HEK293 (cell line): ENCODE data around the gene OBP2B.

Source experiments
- CTCF ChIA-PET: fragments of 350-600 bp; formaldehyde crosslinking; extraction: SDS; loops from one replicate; lab custom pipeline; 2021; ENCODE audit warnings: antibody characterized with exemption; lab: Yijun Ruan, JAX
- POLR2A ChIA-PET: fragments of 300-600 bp; formaldehyde crosslinking; extraction: SDS; loops from one replicate; lab custom pipeline; 2020; ENCODE audit warnings: antibody characterized with exemption, inconsistent platforms; lab: Yijun Ruan, JAX
- H3K27ac ChIP-seq: fragments of 200-500 bp; sonication (Bioruptor generic); 2 replicates; pipeline ENCODE4 v1.5.1; 2014; ENCODE audit warnings: low read depth, low read length, control low read depth, inconsistent platforms; ENCODE audit errors: extremely low read depth
- H3K36me3 ChIP-seq, 2 experiments: fragments of 200-500 bp in 1 of 2; sonication (Bioruptor generic) in 1 of 2; 1 replicate in 1 of 2; 2 replicates in 1 of 2; pipeline ENCODE4 v1.5.1; 2014 to 2017; ENCODE audit warnings: inconsistent platforms in 2 of 2, low read length in 2 of 2; ENCODE audit not compliant: control insufficient read depth in 2 of 2, insufficient read depth in 1 of 2
- H3K4me1 ChIP-seq: fragments of 200-500 bp; sonication (Bioruptor generic); 2 replicates; pipeline ENCODE4 v1.5.1; 2014; ENCODE audit warnings: mild to moderate bottlenecking, low read length, inconsistent platforms; ENCODE audit not compliant: control insufficient read depth, insufficient read depth
- H3K4me3 ChIP-seq: 2 replicates; pipeline ENCODE4 v1.5.1; 2011; ENCODE audit warnings: low read depth, mild to moderate bottlenecking, control low read depth, low read length, moderate library complexity
- H3K9me3 ChIP-seq: fragments of 200-500 bp; sonication (Bioruptor generic); 2 replicates; pipeline ENCODE4 v1.5.1; 2014; ENCODE audit warnings: low read depth, low read length, inconsistent platforms; ENCODE audit not compliant: control insufficient read depth, insufficient read depth
- GLIS2 ChIP-seq: fragments of 450-650 bp; formaldehyde crosslinking; IDR thresholded peaks from 2 replicates; pipeline ENCODE4 v1.5.1; 2016; ENCODE audit warnings: missing biosample characterization, missing genetic modification characterization
- HOXC10 ChIP-seq: sonication (generic); formaldehyde crosslinking; IDR thresholded peaks from 2 replicates; pipeline ENCODE4 v1.8.1; 2023; ENCODE audit warnings: mild to moderate bottlenecking, missing genetic modification reagents
- KLF1 ChIP-seq: fragments of 450-650 bp; formaldehyde crosslinking; IDR thresholded peaks from 2 replicates; pipeline ENCODE4 v1.5.1; 2016; ENCODE audit warnings: missing biosample characterization, missing genetic modification characterization
- KLF7 ChIP-seq: fragments of 450-650 bp; formaldehyde crosslinking; IDR thresholded peaks from 2 replicates; pipeline ENCODE4 v1.5.1; 2016; ENCODE audit warnings: missing biosample characterization, missing genetic modification characterization, borderline replicate concordance
- KLF9 ChIP-seq: fragments of 450-650 bp; formaldehyde crosslinking; IDR thresholded peaks from 2 replicates; pipeline ENCODE4 v1.5.1; 2016; ENCODE audit warnings: missing biosample characterization, missing genetic modification characterization, low read depth
- TRIM28 ChIP-seq: IDR thresholded peaks from 2 replicates; pipeline ENCODE4 v1.6.1; 2011; ENCODE audit warnings: low read length, control low read depth, borderline replicate concordance
- WT1 ChIP-seq: fragments of 450-650 bp; formaldehyde crosslinking; IDR thresholded peaks from 2 replicates; pipeline ENCODE4 v1.5.1; 2016; ENCODE audit warnings: missing biosample characterization, missing genetic modification characterization
- YY2 ChIP-seq: fragments of 450-650 bp; formaldehyde crosslinking; IDR thresholded peaks from 2 replicates; pipeline ENCODE4 v1.5.1; 2016; ENCODE audit warnings: missing biosample characterization, missing genetic modification characterization
- ZNF121 ChIP-seq: fragments of 450-650 bp; formaldehyde crosslinking; IDR thresholded peaks from 2 replicates; pipeline ENCODE4 v1.5.1; 2016; ENCODE audit warnings: missing biosample characterization, missing genetic modification characterization
- ZNF155 ChIP-seq: fragments of 450-650 bp; formaldehyde crosslinking; IDR thresholded peaks from 2 replicates; pipeline ENCODE4 v1.5.1; 2016; ENCODE audit warnings: missing biosample characterization, missing genetic modification characterization
- ZNF169 ChIP-seq: fragments of 450-650 bp; formaldehyde crosslinking; IDR thresholded peaks from 2 replicates; pipeline ENCODE4 v1.5.1; 2016; ENCODE audit warnings: missing biosample characterization, missing genetic modification characterization
- ZNF239 ChIP-seq: fragments of 450-650 bp; formaldehyde crosslinking; IDR thresholded peaks from 2 replicates; pipeline ENCODE4 v1.5.1; 2016; ENCODE audit warnings: missing biosample characterization, missing genetic modification characterization
- ZNF292 ChIP-seq: fragments of 450-650 bp; formaldehyde crosslinking; IDR thresholded peaks from 2 replicates; pipeline ENCODE4 v1.5.1; 2016; ENCODE audit warnings: low read depth, missing biosample characterization, missing genetic modification characterization, borderline replicate concordance
- ZNF311 ChIP-seq: fragments of 450-650 bp; formaldehyde crosslinking; IDR thresholded peaks from 2 replicates; pipeline ENCODE4 v1.5.1; 2017; ENCODE audit warnings: missing biosample characterization, missing genetic modification characterization, borderline replicate concordance
- ZNF362 ChIP-seq: fragments of 450-650 bp; formaldehyde crosslinking; IDR thresholded peaks from 2 replicates; pipeline ENCODE4 v1.5.1; 2016; ENCODE audit warnings: missing biosample characterization, missing genetic modification characterization
- ZNF394 ChIP-seq: fragments of 450-650 bp; formaldehyde crosslinking; IDR thresholded peaks from 2 replicates; pipeline ENCODE4 v1.5.1; 2016; ENCODE audit warnings: missing biosample characterization, missing genetic modification characterization, mild to moderate bottlenecking, moderate library complexity, borderline replicate concordance
- ZNF404 ChIP-seq: fragments of 450-650 bp; formaldehyde crosslinking; IDR thresholded peaks from 2 replicates; pipeline ENCODE4 v1.5.1; 2017; ENCODE audit warnings: missing biosample characterization, missing genetic modification characterization
- ZNF423 ChIP-seq: fragments of 450-650 bp; formaldehyde crosslinking; IDR thresholded peaks from 2 replicates; pipeline ENCODE4 v1.5.1; 2016; ENCODE audit warnings: missing biosample characterization, missing genetic modification characterization
- ZNF529 ChIP-seq: fragments of 450-650 bp; formaldehyde crosslinking; IDR thresholded peaks from 2 replicates; pipeline ENCODE4 v1.5.1; 2017; ENCODE audit warnings: missing genetic modification characterization, missing biosample characterization; ENCODE audit not compliant: insufficient replicate concordance
- ZNF544 ChIP-seq: fragments of 450-650 bp; formaldehyde crosslinking; IDR thresholded peaks from 2 replicates; pipeline ENCODE4 v1.5.0; 2017; ENCODE audit warnings: missing biosample characterization, missing genetic modification characterization
- ZNF548 ChIP-seq: fragments of 450-650 bp; formaldehyde crosslinking; IDR thresholded peaks from 2 replicates; pipeline ENCODE4 v1.5.1; 2016; ENCODE audit warnings: missing biosample characterization, missing genetic modification characterization
- ZNF561 ChIP-seq: fragments of 450-650 bp; IDR thresholded peaks from 2 replicates; pipeline ENCODE4 v1.5.1; 2018; ENCODE audit warnings: missing biosample characterization, missing genetic modification characterization, borderline replicate concordance
- ZNF624 ChIP-seq: fragments of 450-650 bp; formaldehyde crosslinking; IDR thresholded peaks from 2 replicates; pipeline ENCODE4 v1.5.1; 2017; ENCODE audit warnings: missing biosample characterization, missing genetic modification characterization
- ZNF629 ChIP-seq: fragments of 450-650 bp; formaldehyde crosslinking; IDR thresholded peaks from 2 replicates; pipeline ENCODE4 v1.5.1; 2017; ENCODE audit warnings: missing biosample characterization, missing genetic modification characterization
- ZNF677 ChIP-seq: fragments of 450-650 bp; IDR thresholded peaks from 2 replicates; pipeline ENCODE4 v1.5.0; 2018; ENCODE audit warnings: missing biosample characterization, mild to moderate bottlenecking, missing genetic modification characterization, moderate library complexity
- ZNF701 ChIP-seq: fragments of 450-650 bp; formaldehyde crosslinking; IDR thresholded peaks from 2 replicates; pipeline ENCODE4 v1.5.1; 2016; ENCODE audit warnings: missing biosample characterization, missing genetic modification characterization
- ZNF777 ChIP-seq: fragments of 450-650 bp; formaldehyde crosslinking; IDR thresholded peaks from 2 replicates; pipeline ENCODE4 v1.5.1; 2017; ENCODE audit warnings: missing biosample characterization, missing genetic modification characterization, borderline replicate concordance
- ZNF830 ChIP-seq: fragments of 450-650 bp; IDR thresholded peaks from 2 replicates; pipeline ENCODE4 v1.5.0; 2018; ENCODE audit warnings: missing biosample characterization, missing genetic modification characterization, low read depth, mild to moderate bottlenecking, moderate library complexity
- TF ChIP-seq, protein P1 (sequence below): fragments of 450-650 bp; formaldehyde crosslinking; IDR thresholded peaks from 2 replicates; pipeline ENCODE4 v1.5.1; 2016; ENCODE audit warnings: missing biosample characterization, missing genetic modification characterization, low read depth
- TF ChIP-seq, protein P2 (sequence below): fragments of 450-650 bp; formaldehyde crosslinking; IDR thresholded peaks from 2 replicates; pipeline ENCODE4; 2016; ENCODE audit warnings: missing biosample characterization, missing genetic modification characterization
- TF ChIP-seq, protein P3 (sequence below): fragments of 450-650 bp; formaldehyde crosslinking; IDR thresholded peaks from 2 replicates; pipeline ENCODE4 v1.5.1; 2016; ENCODE audit warnings: missing biosample characterization, missing genetic modification characterization

The OBP2B gene

GRCh38 chr9:133167096-133167730 is 41.8 kb downstream of the OBP2B start (continued):
- TF ChIP-seq, protein P1, sequence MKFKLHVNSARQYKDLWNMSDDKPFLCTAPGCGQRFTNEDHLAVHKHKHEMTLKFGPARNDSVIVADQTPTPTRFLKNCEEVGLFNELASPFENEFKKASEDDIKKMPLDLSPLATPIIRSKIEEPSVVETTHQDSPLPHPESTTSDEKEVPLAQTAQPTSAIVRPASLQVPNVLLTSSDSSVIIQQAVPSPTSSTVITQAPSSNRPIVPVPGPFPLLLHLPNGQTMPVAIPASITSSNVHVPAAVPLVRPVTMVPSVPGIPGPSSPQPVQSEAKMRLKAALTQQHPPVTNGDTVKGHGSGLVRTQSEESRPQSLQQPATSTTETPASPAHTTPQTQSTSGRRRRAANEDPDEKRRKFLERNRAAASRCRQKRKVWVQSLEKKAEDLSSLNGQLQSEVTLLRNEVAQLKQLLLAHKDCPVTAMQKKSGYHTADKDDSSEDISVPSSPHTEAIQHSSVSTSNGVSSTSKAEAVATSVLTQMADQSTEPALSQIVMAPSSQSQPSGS: no peak
- TF ChIP-seq ZNF701 (no peak), KLF1 (tag by site-specific recombination) (no peak), GLIS2 (tag by site-specific recombination) (no peak)

GRCh38 chr9:133166392-133166791 is 42.7 kb downstream of the OBP2B start:
- TF ChIP-seq KLF7: no peak
- TF ChIP-seq, protein P2, sequence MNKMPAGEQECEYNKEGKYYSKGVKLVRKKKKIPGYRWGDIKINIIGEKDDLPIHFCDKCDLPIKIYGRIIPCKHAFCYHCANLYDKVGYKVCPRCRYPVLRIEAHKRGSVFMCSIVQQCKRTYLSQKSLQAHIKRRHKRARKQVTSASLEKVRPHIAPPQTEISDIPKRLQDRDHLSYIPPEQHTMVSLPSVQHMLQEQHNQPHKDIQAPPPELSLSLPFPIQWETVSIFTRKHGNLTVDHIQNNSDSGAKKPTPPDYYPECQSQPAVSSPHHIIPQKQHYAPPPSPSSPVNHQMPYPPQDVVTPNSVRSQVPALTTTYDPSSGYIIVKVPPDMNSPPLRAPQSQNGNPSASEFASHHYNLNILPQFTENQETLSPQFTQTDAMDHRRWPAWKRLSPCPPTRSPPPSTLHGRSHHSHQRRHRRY (tag by site-specific recombination): no peak
- no peak for TF ChIP-seq ZNF404 (tag by site-specific recombination)
- TF ChIP-seq ZNF311: no peak
- no peak for TF ChIP-seq ZNF121 (tag by site-specific recombination)
- TF ChIP-seq ZNF629 (tag by site-specific recombination): no peak
- no peak for TF ChIP-seq WT1 (tag by site-specific recombination)
- no peak for TF ChIP-seq ZNF423 (tag by site-specific recombination)
- no peak for TF ChIP-seq HOXC10 (CRISPR knock-in tag)
- no peak for TF ChIP-seq TRIM28
- TF ChIP-seq YY2 (tag by site-specific recombination): no peak
- TF ChIP-seq, protein P3, sequence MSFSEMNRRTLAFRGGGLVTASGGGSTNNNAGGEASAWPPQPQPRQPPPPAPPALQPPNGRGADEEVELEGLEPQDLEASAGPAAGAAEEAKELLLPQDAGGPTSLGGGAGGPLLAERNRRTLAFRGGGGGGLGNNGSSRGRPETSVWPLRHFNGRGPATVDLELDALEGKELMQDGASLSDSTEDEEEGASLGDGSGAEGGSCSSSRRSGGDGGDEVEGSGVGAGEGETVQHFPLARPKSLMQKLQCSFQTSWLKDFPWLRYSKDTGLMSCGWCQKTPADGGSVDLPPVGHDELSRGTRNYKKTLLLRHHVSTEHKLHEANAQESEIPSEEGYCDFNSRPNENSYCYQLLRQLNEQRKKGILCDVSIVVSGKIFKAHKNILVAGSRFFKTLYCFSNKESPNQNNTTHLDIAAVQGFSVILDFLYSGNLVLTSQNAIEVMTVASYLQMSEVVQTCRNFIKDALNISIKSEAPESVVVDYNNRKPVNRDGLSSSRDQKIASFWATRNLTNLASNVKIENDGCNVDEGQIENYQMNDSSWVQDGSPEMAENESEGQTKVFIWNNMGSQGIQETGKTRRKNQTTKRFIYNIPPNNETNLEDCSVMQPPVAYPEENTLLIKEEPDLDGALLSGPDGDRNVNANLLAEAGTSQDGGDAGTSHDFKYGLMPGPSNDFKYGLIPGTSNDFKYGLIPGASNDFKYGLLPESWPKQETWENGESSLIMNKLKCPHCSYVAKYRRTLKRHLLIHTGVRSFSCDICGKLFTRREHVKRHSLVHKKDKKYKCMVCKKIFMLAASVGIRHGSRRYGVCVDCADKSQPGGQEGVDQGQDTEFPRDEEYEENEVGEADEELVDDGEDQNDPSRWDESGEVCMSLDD: no peak
- TF ChIP-seq ZNF169 (tag by site-specific recombination): no peak
- no peak for TF ChIP-seq ZNF529 (tag by site-specific recombination)
- no peak for TF ChIP-seq ZNF394 (tag by site-specific recombination)

GRCh38 chr9:133165452-133165730 is 43.7 kb downstream of the OBP2B start:
- Histone ChIP-seq H3K4me3 (no peak overlapping the region), H3K27ac (no peak overlapping the region), H3K36me3 (no peaks in the 10 kb centered on the region), H3K4me1 (no peaks in the 10 kb centered on the region), H3K9me3 (no peaks in the 10 kb centered on the region)
- ChIA-PET POLR2A (no interaction called here), CTCF (interaction anchor here (2.8 kb wide), 1 partner anchor 16 kb away, joined by 13 read pairs; no protein-coding TSS in a partner anchor)
- TF ChIP-seq ZNF292 (tag by site-specific recombination) (no peak), ZNF548 (tag by site-specific recombination) (no peak), KLF9 (tag by site-specific recombination) (no peak), ZNF777 (tag by site-specific recombination) (no peak), ZNF423 (tag by site-specific recombination) (no peak), ZNF362 (no peak), ZNF155 (tag by site-specific recombination) (no peak), ZNF830 (tag by site-specific recombination) (no peak), ZNF544 (tag by site-specific recombination) (no peak), ZNF239 (no peak), ZNF624 (no peak), ZNF677 (tag by site-specific recombination) (no peak), ZNF561 (tag by site-specific recombination) (no peak)

More at GRCh38 chr9:133166392-133166791, 42.7 kb downstream of the OBP2B start:
- Histone ChIP-seq H3K36me3 (no peaks in the 10 kb centered on the region), H3K4me3 (no peak overlapping the region), H3K27ac (no peak overlapping the region), H3K4me1 (no peaks in the 10 kb centered on the region), H3K9me3 (no peaks in the 10 kb centered on the region)
- CTCF ChIA-PET: interaction anchor here (0.6 to 2.8 kb wide), 4 partner anchors 15 to 22 kb away, joined by 3 to 13 read pairs (median 6); no protein-coding TSS in a partner anchor
- POLR2A ChIA-PET: no interaction called here
